Femur (tissue), 1 donor: ENCODE measurements around the gene MBOAT1.

Source experiments
- DNase-seq: peaks from one replicate; pipeline ENCODE4 v3.0.0-alpha.2; 2017

The MBOAT1 gene

DNA sequence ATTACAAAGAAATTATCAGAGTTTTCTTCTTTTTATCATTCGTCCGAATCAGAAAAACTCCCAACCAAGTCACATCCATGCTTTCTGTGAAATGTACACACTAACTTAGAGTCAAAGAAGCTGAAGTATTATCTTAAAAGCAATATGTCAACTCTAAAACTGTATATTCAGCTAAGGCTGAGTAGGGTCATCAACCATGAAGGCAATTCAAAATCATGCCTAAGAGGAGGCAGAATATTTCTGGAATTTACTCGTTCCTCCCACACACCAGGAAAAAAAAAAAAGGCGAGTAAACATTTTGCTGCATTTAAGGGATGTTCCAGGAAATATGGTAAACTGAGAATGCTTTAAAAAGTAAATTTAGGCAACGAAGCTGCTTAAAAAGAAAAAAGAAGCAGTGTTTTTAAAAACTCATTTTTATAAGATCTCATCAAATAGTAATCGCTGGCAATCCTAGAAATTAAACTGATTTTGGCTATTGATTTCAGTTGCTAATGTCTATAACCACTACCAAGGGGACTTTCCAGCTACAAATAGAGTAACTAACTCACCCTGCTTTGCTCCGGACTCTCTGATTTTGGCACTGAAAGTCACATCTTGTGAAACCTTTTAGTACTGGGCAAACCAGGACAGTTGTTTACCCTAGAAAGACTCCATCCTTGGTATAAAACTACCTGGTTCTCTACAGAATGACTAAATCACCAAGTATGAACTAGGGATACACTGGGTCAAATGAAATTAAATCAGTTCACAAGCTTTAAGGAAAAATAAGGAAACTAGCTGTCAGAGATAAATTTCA is 82.8 kb downstream of the MBOAT1 start:
- DNase-seq: no peak

DNA sequence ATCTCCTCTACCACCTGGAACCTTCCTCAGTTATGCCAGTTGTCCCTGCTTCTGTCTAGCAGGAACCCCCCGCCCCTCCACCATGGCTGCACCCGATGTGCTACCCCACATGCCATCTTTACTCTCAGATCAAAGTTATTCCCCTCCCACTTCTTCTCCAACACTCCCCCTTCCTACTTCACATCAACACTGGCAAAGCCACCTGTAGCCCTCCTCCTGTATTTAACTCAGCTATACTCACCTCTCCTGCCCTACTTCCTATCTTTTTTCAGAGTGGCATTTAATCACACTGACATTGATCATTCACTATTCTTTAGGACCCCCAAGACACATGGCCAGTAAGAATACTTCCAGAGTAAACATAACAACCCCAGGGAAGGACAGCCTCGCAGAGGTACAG is 84.3 kb downstream of the MBOAT1 start:
- DNase-seq: no peak

DNA sequence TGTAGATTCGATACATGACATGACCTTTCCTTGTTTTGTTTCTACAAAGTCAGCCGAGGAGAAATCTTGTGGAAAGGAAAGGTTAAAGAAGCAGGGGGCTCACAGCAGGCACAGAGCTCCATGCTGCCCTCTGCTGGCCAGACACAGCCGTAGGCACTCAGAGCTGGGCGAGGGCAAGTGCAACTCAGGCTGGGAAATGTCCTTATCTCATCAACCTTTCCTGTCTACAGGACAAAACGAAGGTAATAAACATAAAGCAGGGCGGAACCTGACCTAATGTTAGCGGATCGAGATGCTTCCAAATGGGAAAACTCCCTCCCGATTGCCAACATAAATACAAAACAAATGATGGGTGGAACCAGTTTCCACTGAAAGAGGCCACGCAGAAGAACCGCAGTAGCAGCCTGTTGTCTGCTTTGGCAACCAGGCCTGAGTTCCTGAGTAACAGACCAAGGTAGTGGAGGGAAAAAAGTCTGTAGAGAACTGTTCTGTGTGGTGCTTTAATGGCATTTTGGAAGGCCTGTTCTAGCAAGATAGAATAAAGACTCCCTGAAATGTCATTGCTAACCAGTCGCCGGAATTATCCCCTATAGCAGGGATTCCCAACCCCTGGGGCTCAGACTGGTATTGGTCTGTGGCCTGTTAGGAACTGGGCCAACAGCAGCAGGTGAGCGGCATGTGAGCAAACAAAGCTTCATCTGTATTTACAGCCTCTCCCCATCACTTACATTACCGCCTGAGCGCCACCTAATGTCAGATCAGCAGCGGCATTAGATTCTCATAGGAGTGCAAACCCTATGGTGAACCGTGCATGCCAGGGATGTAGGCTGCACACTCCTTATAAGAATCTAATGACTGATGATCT is 85.2 kb downstream of the MBOAT1 start:
- peak; percentile 66 for DNase-seq

- DNase-seq: no peak
These were observed 86.0 kb downstream of the MBOAT1 start for GRCh38 chr6:20126102-20126752.

DNA sequence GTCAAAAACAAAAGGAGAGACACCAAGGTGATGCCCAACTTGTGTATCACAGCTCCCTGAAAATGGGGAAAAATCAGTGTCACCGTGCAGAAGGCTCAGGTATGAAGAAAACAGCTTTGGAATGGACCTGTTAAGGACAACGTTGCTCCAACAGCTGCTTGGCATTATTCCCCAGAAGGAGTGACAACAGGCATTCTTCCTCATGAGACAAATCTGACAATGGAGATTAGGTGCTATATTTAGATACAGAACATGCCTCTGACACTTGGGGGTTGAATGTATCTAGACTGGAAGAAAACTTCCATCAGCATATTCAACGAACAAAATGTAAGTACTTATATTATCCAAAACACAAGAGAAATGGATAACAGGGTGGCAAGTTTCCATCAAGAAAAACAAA is 87.7 kb downstream of the MBOAT1 start:
- DNase-seq: no peak

- DNase-seq: no peak
These were observed 92.8 kb downstream of the MBOAT1 start for GRCh38 chr6:20119485-20119884.

DNA sequence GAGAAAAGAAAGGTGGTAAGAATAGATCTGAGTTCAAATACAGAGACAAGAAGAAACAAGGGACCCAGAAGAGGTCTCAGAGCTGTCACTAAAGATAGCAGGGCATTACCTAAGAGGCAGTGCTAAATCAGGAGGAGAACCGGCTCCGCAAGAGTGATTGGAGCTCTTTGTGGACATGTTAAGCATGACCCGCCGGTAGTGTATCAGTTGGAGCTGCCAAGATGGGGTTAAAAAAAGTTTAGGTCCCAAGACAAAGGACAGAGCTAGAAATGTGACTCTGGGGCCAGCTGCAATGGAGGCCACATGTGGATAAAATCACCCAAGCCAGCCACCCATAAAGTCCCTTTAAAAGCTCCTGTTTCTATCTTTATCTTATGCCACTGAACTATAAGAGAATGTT is 93.4 kb downstream of the MBOAT1 start:
- no peak for DNase-seq

DNA sequence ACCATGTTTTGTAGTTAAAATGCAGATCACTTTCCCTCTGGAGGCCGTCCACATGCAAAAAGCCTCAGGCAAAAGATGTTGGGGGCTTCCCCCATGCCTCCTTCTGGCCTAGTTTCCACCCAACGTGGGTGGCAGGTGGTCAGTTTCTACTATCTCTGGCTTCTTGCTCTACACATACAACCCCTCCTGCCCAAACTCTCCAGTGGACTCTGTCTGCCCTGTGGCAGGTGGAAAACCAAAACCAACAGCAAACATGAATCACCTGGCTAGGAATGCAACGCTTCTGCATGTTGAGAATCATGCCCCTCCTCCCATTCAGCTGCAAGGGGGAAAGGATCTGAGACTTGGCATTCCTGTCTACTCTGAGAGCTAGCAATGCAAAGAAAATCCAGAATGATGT is 94.8 kb downstream of the MBOAT1 start:
- no peak for DNase-seq

DNA sequence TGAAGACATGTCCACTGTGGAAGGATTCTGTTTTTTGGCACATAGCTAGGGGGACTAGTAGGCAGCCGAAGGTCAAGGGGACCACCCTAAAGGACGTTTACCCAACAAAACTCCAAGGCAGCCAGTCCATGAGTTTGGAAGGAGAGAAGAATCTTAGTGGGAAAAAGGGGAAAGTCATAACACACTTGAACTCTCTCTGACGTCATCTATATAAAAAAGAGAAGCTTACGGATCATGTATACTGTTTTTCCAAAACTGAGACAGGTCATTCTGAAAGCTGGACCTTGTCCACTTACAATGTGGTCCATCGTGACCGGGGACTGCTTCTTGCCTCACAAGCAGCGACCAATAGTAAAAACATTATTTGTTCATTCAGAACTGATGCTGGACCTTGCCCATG is 95.5 kb downstream of the MBOAT1 start:
- no peak for DNase-seq

DNA sequence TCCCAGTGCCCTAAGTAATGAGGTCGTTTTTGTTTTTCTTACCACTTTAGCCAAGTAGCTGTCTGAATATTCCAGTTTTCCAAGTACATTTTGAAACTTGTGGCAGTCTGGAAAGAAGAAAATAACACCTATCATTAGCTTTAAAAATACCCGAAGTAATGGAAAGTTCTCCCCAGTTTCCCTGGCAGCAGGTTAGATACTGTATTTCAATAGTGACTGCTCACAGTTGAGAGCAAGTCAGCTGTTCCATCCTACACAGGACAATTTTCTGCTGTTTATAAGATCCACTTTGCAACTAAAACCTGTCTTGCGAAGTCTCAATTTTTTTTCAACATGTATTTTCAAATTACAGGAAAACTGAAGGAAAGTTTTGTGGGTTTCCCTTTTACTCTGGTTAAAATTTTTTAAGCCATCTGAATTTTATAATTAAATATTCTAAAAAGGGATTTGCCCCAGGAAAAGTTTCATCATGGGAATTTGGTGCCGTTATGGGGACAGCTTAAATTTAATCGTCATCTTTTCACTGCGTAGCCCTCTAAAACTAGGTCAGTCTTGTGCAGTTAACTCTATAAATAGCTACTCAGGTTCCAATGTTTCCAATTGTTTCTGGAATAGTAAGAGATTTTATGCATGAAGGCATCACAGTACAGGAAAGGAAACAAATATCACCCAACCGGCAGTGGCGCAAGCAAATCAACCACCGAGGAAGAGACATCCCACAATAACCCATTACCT is 96.9 kb downstream of the MBOAT1 start:
- peak; percentile 30 for DNase-seq

DNA sequence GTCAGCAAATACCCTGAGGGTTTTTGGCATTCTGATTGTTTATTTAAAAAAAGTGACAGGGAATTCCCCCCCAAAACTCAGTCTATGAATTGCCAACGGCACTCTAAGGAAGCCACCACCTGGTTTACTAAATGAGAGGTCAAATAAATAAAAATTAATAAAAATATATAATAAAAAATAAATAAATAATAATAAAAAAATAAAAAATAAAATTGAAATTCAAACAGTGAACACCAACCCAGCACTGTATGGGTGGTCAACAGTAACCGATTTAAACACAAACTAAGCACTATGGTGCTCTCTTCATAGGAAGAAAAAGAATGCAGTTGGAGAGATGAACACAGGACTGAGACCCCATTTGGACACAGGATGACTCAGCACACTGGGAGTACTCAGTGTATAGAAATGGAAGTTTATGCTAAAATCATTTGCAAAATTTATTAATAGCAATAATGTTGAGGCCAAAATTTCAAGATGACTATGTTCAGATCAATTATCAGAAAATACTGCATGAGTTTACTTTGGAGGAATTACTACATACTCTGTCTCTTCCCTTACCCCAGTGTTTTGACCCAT is 98.5 kb downstream of the MBOAT1 start:
- no peak for DNase-seq

DNA sequence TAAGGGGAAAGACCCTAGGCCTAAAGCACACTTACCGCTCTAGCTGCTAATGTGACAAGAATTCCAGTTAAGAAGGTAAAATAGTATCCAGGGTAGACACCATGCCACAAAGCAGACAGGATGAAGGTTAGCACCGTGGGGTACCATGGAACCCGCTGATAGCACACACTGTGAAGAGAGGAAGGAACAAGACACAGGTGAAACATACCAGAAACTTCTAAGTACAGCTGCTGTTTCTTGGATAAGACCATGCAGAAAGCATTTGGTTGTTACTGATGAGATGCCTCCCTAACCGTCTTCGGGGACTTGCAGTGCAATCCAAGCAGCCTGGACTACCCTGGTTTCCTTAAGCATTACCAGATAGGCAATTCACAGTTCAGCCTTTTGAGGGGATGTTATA is 99.4 kb downstream of the MBOAT1 start:
- no peak for DNase-seq

DNA sequence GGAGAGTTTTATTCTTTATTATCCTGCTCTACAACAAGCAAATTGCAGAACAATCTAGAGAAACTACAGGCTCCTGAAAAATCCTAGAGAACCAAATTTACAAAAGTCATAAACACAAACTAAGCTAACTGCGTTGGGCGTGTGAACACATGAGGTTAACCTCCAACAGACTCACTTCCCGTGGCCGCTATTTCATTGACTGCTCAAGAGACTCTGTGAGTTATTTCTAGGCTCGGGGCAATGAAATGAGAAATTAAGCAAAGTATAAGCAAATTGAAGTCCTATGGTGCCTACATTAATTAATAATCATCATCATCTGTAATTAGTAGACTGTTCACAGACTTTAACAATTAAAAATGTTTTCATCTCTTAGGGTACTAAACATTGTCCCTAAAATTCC is 100.0 kb downstream of the MBOAT1 start:
- DNase-seq: no peak

DNA sequence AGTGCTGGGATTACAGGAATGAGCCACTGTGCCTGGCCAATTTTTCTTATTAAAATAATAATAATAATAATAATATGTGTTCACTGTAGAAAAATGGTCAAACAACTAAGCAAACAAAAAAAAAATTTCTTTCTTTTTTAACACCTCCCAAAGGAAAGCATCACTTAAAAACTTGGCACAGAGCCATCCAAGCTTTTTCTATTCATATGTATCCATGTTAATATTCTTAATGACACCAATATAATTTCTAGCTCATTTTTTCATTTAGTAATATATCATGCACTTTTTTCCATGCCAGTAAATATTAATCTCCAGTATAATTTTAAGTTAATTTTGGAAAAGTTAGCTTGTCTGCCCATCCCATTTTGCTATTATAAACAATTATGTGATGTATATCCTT is 101.8 kb downstream of the MBOAT1 start:
- no peak for DNase-seq

- DNase-seq: no peak
These were observed 102.7 kb downstream of the MBOAT1 start for GRCh38 chr6:20109526-20109925.

GRCh38 chr6:20105838-20106237 is 106.4 kb downstream of the MBOAT1 start:
- DNase-seq: no peak

DNA sequence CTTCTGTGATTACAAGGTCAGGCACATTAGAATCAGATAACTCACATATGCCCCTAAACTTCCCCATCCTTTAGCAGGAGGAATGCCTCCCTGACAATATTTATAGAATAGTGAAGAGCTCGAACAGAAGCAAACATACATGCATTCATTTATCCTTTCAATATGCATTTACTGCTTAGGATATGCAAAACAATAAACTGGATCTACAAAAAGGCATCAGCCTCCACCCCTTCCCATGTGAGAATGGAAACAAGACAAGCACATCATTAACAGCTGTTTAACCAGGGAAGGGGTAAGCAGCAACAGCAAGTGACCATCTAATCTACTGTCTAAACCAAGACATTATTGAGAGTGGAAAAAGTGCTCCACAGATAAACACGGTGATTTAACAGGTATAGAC is 107.6 kb downstream of the MBOAT1 start:
- DNase-seq: no peak

DNA sequence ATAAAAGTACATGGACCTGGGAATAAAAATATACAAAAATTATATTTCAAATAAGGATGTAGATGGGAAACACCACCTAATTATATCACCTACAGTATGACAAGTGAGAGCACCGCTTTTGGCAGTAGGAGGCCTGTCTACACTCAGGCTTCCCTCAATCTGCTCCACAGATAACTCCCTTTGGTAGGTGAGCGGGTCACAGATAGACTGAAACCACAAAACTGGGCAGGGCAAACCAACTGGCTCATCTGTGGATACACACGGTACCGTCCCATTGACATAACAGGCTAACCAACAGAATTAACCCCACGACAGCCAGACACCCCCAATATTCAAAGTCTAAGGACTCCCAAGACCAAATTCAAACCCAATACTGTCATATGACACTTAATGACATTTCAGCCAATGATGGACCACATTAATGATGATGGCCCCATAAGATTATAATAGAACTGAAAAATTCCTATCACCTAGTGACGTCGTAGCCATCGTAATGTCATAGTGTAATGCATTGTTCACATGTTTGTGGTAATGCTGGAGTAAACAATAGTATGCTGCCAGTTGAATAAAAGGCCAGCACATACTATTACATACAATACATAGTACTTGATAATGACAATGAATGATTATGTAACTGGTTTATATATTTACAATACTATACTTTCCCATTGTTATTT is 109.7 kb downstream of the MBOAT1 start:
- DNase-seq: no peak

DNA sequence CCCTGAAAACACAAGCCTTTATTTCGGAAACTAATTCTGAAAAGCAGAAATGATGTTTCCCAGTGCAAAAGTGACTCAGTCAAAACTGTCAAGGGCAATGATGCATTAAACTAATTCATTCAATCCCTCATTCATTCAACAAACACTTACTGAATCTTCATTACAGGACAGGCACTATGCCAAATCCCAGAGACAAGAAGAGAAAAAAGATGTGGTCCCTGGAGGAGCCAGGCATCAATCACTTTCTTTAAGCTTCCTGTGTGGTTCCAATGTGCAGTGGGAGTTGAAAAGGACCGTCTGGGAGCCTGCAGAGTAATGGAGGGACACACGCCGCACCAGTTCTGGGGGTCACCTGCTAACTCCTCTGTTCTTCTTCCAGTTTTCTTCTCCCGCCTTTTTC is 113.1 kb downstream of the MBOAT1 start:
- DNase-seq: no peak

DNA sequence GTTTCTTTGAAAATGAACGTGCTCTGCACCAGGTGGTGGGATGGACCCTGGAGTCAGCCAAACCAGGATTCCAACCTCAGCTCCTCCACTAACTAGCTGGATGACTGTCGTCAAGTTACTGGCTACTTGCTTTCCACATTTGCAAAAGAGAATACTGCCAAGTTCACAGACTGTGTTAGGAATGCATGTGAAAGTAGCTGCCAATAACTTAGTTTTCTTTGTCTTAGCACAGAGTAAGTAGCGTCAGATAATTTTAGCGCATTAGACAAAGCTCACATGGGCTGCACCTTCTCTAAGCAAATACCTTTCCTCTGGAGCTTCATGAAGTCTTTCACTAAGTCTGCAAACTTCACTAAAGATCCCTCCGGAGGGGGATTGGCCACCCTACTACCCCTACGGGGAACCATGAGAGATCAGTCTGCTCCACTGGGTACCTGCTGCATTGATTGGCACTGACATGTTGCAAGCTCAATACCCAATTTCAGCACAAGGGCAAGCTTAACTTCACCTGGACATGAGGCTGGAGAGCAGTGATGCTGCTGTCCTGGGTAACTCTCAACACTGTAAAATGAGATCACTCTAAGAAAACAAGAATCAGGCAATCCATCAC is 113.9 kb downstream of the MBOAT1 start:
- no peak for DNase-seq

GRCh38 chr6:20096536-20096935 is 115.7 kb downstream of the MBOAT1 start:
- DNase-seq: no peak

DNA sequence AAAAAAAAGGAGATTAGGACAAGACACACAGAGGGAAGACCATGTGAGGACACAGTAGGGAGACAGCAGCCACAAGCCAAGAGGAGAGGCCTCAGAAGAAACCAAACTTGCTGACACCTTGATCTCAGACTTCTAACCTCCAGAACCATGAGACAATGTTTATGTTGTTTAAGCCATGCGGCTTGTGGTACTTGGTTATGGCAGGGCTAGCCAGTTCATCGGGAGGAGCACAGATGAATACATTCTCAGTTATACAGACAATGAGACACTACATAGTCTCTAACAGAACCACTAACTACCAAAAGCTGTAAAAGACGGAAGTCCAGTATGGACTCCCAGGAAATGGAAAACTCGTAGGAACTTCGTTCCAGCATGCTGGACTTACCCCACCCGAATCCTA is 116.8 kb downstream of the MBOAT1 start:
- DNase-seq: no peak
